HG02571 (cell line): Measurements from ENCODE around the gene GATA3.
A peak's percentile ranks its signal among the peaks of the same experiment; 100 is the strongest.

Experiments used
- ATAC-seq: cut with Tn5 transposase; IDR thresholded peaks from one replicate; pipeline ENCODE4 v1.9.1; 2021; ENCODE audit warnings: mild to moderate bottlenecking, moderate library complexity; ENCODE audit not compliant: unreplicated experiment

GATA3 gene

DNA sequence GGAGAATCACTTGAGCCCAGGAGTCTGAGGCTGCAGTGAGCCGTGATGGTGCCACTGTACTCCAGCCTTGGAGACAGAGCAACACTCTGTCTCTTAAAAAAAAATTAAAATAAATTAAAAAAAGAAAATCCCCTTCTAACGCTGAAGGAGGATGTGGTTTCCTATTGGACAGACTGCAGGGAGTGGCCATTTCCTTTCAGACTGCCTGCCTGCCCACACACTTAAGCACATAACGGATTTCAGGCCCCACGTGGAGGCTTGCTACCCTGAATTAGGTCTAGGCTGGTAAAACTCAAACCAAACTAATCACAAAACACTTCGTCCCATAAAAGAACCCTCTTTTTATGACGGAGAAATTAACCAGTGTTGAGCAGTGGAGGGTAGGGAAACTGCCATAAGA, 34.0 kb downstream of the GATA3 start:
- no peak for ATAC-seq

DNA sequence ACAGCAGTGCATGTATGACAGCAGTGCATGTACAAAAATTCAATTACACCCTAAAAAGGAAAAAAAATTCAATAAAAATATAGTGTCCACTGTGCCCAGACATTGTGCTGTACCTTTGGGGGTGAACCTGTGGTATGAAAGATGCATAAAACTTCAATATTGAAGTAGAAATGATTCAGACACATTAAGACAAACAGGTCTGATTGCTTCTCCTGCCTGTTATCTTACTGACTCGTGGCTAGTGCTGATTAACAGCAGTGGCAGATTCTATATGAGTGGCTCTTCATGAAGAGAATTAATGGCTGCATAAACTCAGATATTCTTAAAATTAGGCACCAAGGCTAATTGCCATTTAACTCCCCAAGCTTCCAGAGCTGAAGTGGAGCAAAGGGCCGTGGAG, 37.9 kb downstream of the GATA3 start:
- ATAC-seq = no peak

- ATAC-seq = no peak
Observed at GRCh38 chr10:8095959-8096358, 41.5 kb downstream of the GATA3 start.

- no peak for ATAC-seq
Observed at GRCh38 chr10:8096931-8097330, 42.4 kb downstream of the GATA3 start.

DNA sequence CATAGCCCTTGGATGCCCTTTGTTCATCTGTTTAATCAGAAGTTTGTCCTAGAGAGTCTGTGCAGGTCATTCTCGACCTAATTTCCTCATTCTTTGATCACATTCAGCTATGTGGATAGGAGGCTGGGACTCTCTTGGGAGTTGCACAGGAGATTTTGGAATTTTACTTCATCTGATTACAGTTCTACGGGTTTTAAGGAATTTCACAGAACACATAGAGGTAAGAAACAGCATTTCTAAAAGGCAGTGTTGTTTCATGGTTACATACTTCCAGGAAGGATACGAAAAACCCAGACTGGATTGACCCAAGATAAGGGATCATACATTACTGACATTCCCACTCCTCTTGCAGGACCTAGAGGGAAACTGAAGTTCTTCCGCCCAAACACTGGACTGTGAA, 45.9 kb downstream of the GATA3 start:
- ATAC-seq = no peak

DNA sequence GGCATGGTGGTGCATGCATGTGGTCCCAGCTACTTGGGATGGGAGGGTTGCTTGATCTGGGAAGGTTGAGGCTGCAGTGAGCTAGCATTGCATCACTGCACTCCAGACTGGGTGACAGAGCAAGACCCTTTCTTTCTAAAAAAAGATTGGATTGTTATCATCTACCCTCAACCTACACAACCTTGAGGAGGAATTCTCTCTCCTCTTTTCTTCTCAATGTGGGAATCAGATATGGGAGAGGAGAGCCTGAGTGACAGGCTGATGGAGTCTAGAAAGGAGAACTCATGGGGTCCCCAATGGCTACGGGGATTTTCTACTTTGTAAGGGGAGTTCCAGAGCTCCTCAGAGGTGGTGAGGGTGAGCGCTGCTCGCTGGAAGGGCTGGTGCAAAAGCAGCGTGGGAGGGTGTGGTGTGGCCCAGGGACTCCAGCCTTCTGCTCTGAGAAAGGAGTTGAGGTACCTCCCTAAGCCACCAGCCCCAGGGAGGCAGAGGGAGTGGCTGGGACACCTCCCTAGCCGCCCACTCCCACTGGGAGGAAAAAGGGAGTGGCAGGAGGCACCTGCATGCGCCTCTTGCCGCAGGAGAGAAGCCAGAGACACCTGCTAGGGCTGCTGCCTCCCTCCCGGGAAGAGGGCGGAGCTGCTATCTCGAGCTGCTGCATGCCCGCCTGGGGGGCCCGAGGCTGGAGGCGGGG, 48.4 kb downstream of the GATA3 start:
- peak; percentile 75 for ATAC-seq

GRCh38 chr10:8103543-8103942, 49.1 kb downstream of the GATA3 start:
- no peak for ATAC-seq

DNA sequence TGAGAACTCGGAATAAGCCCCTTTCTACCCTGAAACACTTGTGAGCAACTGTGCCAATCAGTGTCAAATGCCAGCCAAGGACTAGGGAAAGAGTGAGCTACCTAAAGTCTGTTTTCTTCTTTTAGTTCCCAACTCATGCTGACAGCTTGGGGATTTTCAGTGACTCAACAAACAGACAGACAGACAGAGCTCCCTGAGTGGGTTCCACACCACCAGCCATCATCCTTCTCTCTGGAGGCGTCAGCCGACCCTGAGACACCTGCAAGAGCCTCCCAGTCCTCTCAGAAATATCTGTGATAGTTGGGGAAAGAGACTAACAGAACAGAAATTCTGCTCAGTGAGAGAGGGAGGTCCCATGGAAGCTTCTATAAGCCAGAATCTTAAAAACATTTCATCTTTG, 49.5 kb downstream of the GATA3 start:
- ATAC-seq = no peak

DNA sequence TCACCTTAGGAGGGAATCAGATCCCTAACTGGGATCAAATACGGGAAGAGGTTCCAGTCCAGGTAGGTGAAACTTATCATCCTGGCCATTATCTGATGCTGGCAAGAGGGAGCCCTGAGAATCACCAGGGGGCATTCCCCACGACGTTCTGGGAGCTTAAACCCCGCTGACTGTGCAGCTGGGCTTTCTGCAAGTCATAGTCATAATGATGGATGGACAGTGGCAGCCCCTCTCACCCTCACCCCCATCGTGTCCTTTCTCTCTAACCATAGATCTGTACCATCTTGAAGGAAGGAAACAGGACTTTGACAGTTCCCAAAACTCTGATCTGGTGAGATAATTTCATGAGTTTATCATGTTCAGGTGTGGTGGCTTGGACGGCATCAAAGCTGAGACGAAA, 50.2 kb downstream of the GATA3 start:
- no peak for ATAC-seq

DNA sequence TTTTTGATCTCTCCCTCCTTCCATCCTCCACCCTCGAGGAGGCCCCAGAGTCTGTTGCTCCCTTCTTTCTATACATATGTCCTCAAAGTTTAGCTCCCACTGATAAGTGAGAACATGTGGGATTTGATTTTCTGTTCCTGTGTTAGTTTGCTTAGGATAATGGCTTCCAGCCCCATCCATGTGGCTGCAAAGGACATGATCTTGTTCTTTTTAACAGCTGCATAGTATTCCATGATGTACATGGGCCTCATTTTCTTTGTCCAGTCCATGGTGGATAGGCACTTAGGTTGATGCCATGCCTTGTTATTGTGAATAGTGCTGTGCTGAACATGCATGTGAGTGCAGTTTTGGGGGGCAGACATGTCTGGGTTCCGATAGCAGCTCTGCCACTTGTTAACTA, 51.4 kb downstream of the GATA3 start:
- ATAC-seq = no peak

- ATAC-seq = no peak
Observed at GRCh38 chr10:8112230-8112905, 57.9 kb downstream of the GATA3 start.

DNA sequence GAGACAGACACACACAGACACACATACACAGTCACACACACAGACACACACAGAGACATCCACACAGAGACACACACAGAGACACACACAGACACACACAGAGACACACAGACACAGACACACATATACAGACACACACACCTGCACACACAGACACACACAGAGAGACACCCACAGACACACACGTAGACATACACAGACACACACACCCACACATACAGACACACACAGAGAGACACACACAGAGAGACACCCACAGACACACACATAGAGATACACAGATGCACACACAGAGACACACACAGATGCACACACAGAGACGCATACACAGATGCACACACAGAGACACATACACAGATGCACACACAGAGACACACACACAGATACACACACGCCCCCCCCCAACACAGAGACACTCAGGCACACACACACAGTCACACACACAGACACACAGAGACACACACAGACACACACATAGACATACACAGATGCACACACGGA, 58.5 kb downstream of the GATA3 start:
- ATAC-seq = no peak

- ATAC-seq = no peak
Observed at GRCh38 chr10:8113616-8114015, 59.1 kb downstream of the GATA3 start.

DNA sequence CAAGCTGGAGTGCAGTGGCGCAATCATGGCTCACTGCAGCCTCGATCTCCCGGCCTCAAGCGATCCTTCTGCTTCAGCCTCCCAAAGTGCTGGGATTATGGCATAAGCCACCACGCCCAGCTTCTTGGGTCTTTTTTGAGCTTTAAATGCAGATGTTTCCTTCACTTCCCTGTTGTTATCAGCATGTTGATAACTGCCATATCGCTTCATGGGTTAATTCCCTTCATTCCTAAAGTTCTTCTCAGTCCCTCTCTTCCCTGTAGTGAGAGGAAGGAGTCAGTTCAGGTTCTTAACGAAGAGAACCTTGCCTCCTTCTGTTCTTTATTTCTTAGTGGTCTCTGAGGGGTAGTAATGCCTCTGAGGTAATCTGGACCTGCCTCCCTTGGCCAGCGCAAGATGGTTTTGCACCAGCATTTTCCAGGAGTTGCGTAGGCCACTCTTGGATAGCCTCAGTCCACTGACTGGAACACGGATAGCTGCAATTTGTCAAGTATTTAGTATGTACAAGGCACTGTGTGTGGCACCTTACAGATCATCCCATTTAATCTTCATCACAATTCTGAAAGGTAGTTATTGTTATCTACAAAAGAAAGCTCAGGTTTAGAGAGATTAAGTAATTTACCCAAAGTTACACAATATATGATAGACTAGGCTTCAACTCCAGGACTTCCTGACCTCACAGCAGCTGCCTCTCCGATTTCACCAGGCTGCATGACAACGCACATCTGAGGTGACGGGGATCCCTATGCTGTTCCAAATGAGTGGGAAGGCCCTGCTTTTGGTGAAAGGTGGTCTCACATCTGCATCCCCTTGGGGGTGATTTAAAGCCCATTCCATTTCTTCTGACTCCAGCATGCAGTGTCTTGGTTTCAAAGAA, 60.5 kb downstream of the GATA3 start:
- no peak for ATAC-seq

- no peak for ATAC-seq
Observed at GRCh38 chr10:8115618-8115980, 61.1 kb downstream of the GATA3 start.

DNA sequence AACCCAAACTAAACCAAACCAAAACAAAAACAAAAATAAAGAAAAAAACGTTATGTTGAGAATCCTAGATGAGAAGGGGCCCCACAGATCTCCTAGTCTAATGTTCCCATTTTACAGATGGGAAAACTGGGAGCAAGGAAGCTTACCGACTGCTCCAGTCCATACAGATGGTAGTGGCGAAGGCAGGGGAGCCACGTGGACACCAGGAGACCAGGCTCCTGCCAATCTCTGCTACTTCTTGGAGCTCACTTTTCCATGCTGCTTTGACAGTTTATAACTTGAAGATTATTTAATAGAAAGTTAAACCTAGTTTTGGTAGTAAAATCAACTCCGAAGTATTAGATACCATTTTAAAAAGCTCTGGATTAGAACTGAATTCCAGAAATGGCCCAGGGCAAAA, 62.0 kb downstream of the GATA3 start:
- ATAC-seq = no peak

GRCh38 chr10:8116926-8117493, 62.5 kb downstream of the GATA3 start:
- ATAC-seq = no peak

DNA sequence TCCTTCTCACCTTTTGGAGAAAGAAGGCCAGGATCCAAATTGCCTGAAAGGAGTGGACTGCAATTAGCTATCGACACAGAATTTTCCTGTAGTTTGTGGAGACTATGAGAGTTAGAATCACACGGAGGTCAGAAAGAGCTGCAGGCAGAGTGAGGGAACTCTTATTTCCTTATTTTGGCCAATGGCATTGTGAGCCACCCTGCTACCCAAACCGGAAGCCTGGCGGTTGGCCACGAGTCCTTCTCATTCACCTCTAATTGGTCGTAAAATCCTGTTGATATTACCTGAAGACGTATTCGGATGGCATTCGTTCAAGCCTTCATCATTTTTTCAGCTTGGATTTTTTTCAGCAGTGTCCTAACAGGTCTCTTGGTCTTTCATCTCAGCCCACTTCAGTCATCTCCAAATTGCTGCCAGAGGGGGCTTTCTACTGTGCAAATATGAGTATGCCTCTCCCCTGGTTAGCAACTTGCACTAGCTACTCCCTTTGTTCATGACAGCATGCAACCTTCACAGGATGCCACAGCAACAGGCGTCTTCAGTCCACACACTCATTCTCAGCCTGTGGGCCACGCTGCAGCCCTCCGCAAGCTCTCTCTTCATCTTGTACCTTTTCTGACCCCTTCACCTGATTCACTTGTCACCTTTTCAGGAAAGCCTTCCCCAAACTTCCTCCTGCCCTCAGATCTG, 66.9 kb downstream of the GATA3 start:
- ATAC-seq = no peak

DNA sequence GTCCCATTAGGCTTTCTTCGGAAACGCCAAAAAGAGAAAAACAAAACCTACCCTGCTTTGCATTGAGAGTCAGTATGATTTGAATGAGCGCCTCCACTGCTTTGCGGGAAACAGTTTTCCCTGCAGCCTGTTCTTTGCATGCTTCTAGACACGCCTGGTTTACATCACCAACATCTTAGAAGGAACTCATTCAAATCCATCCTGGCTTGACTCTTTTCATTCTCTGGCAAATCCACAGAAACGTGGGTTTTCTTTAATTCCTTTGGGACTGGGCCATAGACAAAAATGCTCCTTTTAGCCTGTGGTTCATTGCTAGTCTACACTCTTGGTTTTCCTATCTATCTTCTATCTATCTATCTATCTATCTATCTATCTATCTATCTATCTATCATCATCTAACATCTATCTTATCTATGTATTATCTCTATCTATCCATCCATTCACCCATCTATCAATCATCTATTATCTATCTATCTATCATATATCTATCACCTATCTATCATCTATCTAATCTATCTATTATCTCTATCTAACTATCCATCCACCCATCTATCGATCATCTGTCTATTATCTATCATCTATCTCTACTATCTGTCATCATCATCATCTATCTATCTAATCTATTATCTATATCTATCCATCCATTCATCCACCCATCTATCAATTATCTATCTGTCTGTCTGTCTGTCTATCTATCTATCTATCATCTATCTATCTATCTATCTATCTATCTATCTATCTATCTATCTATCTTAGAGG, 68.3 kb downstream of the GATA3 start:
- ATAC-seq = no peak

- ATAC-seq = no peak
Observed at GRCh38 chr10:8124436-8124835, 69.9 kb downstream of the GATA3 start.
